Panc1 (cell line): ENCODE measurements around the gene DCP1A.

ENCODE experiments used
- POLR2AphosphoS5 ChIP-seq: IDR thresholded peaks from 2 replicates; pipeline ENCODE4 v1.6.1; 2012; ENCODE audit warnings: mild to moderate bottlenecking, low read depth, low read length, moderate library complexity
- TF ChIP-seq, protein P1 (sequence below): fragments of 450-650 bp; IDR thresholded peaks from 2 replicates; pipeline ENCODE4 v1.5.1; 2017; ENCODE audit warnings: mild to moderate bottlenecking
- TF ChIP-seq, protein P2 (sequence below), 2 experiments: IDR thresholded peaks; 2 replicates each; pipeline ENCODE4 v1.6.1; 2011 to 2012; ENCODE audit warnings: low read depth in 2 of 2, control low read depth in 1 of 2, low read length in 1 of 2, mild to moderate bottlenecking in 1 of 2, moderate library complexity in 1 of 2; ENCODE audit not compliant: insufficient read depth in 1 of 2

DNA sequence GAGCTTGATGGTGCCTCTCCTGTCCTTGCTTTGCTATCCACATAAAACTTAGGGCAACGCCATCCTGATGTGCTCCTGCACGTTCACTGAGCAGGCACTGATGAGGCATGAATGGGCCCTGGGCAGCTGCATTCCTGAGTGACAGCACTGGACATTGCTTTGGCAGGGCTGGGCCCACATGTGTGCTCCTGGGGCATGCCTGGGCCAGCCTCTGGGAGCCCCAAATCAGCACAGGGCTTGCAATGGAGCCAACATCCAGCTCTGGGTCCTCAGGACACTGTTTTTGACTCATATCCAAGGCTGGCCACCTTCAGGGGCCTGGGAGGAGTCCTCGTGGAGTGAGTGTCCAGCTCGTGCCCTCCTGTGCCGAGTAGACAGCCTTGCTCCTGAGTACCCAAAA is 85.6 kb downstream of the DCP1A start:
- TF ChIP-seq, protein P1, sequence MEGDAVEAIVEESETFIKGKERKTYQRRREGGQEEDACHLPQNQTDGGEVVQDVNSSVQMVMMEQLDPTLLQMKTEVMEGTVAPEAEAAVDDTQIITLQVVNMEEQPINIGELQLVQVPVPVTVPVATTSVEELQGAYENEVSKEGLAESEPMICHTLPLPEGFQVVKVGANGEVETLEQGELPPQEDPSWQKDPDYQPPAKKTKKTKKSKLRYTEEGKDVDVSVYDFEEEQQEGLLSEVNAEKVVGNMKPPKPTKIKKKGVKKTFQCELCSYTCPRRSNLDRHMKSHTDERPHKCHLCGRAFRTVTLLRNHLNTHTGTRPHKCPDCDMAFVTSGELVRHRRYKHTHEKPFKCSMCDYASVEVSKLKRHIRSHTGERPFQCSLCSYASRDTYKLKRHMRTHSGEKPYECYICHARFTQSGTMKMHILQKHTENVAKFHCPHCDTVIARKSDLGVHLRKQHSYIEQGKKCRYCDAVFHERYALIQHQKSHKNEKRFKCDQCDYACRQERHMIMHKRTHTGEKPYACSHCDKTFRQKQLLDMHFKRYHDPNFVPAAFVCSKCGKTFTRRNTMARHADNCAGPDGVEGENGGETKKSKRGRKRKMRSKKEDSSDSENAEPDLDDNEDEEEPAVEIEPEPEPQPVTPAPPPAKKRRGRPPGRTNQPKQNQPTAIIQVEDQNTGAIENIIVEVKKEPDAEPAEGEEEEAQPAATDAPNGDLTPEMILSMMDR, result no peak
- no peak for TF ChIP-seq POLR2AphosphoS5
- TF ChIP-seq, protein P2, sequence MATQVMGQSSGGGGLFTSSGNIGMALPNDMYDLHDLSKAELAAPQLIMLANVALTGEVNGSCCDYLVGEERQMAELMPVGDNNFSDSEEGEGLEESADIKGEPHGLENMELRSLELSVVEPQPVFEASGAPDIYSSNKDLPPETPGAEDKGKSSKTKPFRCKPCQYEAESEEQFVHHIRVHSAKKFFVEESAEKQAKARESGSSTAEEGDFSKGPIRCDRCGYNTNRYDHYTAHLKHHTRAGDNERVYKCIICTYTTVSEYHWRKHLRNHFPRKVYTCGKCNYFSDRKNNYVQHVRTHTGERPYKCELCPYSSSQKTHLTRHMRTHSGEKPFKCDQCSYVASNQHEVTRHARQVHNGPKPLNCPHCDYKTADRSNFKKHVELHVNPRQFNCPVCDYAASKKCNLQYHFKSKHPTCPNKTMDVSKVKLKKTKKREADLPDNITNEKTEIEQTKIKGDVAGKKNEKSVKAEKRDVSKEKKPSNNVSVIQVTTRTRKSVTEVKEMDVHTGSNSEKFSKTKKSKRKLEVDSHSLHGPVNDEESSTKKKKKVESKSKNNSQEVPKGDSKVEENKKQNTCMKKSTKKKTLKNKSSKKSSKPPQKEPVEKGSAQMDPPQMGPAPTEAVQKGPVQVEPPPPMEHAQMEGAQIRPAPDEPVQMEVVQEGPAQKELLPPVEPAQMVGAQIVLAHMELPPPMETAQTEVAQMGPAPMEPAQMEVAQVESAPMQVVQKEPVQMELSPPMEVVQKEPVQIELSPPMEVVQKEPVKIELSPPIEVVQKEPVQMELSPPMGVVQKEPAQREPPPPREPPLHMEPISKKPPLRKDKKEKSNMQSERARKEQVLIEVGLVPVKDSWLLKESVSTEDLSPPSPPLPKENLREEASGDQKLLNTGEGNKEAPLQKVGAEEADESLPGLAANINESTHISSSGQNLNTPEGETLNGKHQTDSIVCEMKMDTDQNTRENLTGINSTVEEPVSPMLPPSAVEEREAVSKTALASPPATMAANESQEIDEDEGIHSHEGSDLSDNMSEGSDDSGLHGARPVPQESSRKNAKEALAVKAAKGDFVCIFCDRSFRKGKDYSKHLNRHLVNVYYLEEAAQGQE (IDR thresholded peaks at IDR 0.05; ENCODE audit: insufficient read depth in 1 of 2, low read depth in 2 of 2, low read length in 1 of 2), result no peak
